Measurements from ENCODE around the gene HMGN4.

DNA sequence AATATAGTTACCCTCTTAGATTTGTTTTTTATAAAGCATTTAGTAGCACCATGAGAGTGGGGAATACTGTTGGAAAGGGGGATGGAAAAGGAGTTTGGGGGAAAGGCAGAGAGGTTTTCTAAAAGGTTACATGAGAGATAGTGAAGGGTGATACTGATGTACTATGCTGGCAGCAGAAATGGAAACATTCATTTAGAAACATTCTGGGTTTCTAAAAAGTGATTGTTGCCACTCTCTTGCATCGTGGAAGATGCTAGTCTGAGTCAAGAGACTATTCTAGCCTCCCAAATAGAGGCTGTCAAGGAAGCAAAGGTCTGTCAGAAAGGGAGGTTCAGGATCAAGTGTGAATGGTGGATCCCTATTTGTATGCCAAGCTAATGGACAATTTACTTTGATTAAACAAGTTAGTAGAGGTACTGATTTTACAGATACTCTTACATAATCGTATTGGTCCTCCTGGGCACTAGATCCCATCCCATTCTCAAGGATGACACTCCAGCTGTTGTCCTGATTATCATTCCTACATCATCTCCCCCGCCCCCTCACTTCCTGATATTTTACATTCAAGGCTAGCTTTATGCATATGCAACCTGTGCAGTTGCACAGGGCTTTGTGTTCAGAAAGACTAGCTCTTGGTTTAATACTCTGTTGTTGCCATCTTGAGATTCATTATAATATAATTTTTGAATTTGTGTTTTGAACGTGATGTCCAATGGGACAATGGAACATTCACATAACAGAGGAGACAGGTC, 43.2 kb downstream of the HMGN4 start:
- TF ChIP-seq POLR2AphosphoS5 (IDR thresholded peaks at IDR 0.05) = no peak
- TF ChIP-seq, protein P1, sequence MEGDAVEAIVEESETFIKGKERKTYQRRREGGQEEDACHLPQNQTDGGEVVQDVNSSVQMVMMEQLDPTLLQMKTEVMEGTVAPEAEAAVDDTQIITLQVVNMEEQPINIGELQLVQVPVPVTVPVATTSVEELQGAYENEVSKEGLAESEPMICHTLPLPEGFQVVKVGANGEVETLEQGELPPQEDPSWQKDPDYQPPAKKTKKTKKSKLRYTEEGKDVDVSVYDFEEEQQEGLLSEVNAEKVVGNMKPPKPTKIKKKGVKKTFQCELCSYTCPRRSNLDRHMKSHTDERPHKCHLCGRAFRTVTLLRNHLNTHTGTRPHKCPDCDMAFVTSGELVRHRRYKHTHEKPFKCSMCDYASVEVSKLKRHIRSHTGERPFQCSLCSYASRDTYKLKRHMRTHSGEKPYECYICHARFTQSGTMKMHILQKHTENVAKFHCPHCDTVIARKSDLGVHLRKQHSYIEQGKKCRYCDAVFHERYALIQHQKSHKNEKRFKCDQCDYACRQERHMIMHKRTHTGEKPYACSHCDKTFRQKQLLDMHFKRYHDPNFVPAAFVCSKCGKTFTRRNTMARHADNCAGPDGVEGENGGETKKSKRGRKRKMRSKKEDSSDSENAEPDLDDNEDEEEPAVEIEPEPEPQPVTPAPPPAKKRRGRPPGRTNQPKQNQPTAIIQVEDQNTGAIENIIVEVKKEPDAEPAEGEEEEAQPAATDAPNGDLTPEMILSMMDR (IDR thresholded peaks at IDR 0.05) = no peak

Measured in prostate gland (tissue), 2 donors.